ENCODE results near the gene KSR2.

DNA sequence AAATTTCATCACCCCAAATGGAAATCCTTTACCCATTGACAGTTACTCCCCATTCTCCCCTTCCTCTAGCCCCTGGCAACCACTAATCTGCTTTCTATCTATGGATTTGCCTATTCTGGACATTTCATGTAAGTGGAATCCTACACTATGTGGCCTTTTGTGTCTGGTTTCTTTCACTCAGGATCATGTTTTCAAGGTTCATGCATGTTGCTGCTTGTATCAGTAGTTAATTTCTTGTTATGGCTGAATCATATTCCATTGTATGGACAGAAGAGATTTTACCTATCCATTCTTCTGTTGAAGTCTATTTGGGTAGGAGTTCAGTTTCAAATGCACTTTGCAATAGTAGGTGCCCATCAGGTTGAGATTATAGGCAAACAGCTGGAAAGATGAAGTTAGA lies 49.1 kb upstream of the KSR2 start:
- TF ChIP-seq, protein P1, sequence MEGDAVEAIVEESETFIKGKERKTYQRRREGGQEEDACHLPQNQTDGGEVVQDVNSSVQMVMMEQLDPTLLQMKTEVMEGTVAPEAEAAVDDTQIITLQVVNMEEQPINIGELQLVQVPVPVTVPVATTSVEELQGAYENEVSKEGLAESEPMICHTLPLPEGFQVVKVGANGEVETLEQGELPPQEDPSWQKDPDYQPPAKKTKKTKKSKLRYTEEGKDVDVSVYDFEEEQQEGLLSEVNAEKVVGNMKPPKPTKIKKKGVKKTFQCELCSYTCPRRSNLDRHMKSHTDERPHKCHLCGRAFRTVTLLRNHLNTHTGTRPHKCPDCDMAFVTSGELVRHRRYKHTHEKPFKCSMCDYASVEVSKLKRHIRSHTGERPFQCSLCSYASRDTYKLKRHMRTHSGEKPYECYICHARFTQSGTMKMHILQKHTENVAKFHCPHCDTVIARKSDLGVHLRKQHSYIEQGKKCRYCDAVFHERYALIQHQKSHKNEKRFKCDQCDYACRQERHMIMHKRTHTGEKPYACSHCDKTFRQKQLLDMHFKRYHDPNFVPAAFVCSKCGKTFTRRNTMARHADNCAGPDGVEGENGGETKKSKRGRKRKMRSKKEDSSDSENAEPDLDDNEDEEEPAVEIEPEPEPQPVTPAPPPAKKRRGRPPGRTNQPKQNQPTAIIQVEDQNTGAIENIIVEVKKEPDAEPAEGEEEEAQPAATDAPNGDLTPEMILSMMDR (IDR thresholded peaks at IDR 0.05; ENCODE audit: low read depth, low read length, poor library complexity, severe bottlenecking) = no peak
- no peak for TF ChIP-seq EZH2phosphoT487 (IDR thresholded peaks at IDR 0.05; ENCODE audit: borderline replicate concordance, low read length)
